ENCODE data around the gene ZNF415. TPM values are rescaled to one million over a fixed set of nuclear protein-coding genes. Genes with fewer than 3 reads are reported as not detected.

Gene ZNF415
- total and polyA plus RNA-seq, 7 donors = 3.9 to 9.2 (median 7.6) TPM

- H3K9me3 ChIP-seq = peaks cover 13% of the 10 kb centered on the region
- intact Hi-C loops (cut with DNase I) = no loop called here
- WGBS, 3 donors = 94 to 100% (median 94%) methylated on average over 3 of the region's 3 CpGs
- no peak overlapping the region for H3K4me3 ChIP-seq
- no peak for TF ChIP-seq CTCF (IDR thresholded peaks at IDR 0.05)
- peaks cover 4 to 57% of the 10 kb centered on the region in 2 donors for H3K36me3 ChIP-seq (ENCODE audit: insufficient read depth in 1 of 2, low read depth in 1 of 2)
- ATAC-seq = no peak
- H3K27me3 ChIP-seq (ENCODE audit: insufficient read depth in 3 of 3, low read length in 2 of 3) = no peaks in the 10 kb centered on the region
- peaks cover 2% of the 10 kb centered on the region for H3K4me1 ChIP-seq
- H3K27ac ChIP-seq = no peak overlapping the region
- DNase-seq = no peak
Measured at GRCh38 chr19:53082929-53083328, 49.8 kb downstream of the ZNF415 start.

- H3K4me3 ChIP-seq = no peak overlapping the region
- TF ChIP-seq CTCF (IDR thresholded peaks at IDR 0.05) = no peak
- WGBS, 3 donors = 62 to 67% (median 65%) methylated on average over 8 of the region's 8 CpGs
- peaks cover 2% of the 10 kb centered on the region for H3K4me1 ChIP-seq
- DNase-seq = no peak
- no peaks in the 10 kb centered on the region for H3K27me3 ChIP-seq (ENCODE audit: insufficient read depth in 3 of 3, low read length in 2 of 3)
- intact Hi-C loops (cut with DNase I) = no loop called here
- no peak overlapping the region for H3K27ac ChIP-seq
- no peak for ATAC-seq
- H3K36me3 ChIP-seq (ENCODE audit: insufficient read depth in 1 of 2, low read depth in 1 of 2) = peaks cover 4 to 37% of the 10 kb centered on the region in 2 donors
- H3K9me3 ChIP-seq = peaks cover 13% of the 10 kb centered on the region
Measured at GRCh38 chr19:53079313-53079924, 53.3 kb downstream of the ZNF415 start.

GRCh38 chr19:53078668-53079067 lies 54.0 kb downstream of the ZNF415 start:
- Histone ChIP-seq H3K4me3 (no peak overlapping the region), H3K27me3 (ENCODE audit: insufficient read depth in 3 of 3, low read length in 2 of 3) (no peaks in the 10 kb centered on the region), H3K9me3 (peaks cover 13% of the 10 kb centered on the region), H3K4me1 (peaks cover 2% of the 10 kb centered on the region), H3K27ac (no peak overlapping the region), H3K36me3 (ENCODE audit: insufficient read depth in 1 of 2, low read depth in 1 of 2) (peaks cover 4 to 37% of the 10 kb centered on the region in 2 donors)
- no peak for TF ChIP-seq CTCF (IDR thresholded peaks at IDR 0.05)
- ATAC-seq (peak in 1 of 4 donors; percentile 26), DNase-seq (no peak)
- intact Hi-C loops (cut with DNase I) = no loop called here
- whole genome bisulfite sequencing, 3 donors = 82 to 84% (median 83%) methylated on average over 1 of the region's 1 CpG

GRCh38 chr19:53076984-53077383 lies 55.7 kb downstream of the ZNF415 start:
- Histone ChIP-seq H3K27ac (no peak overlapping the region), H3K4me3 (no peak overlapping the region), H3K27me3 (ENCODE audit: insufficient read depth in 3 of 3, low read length in 2 of 3) (no peaks in the 10 kb centered on the region), H3K9me3 (peaks cover 13% of the 10 kb centered on the region), H3K36me3 (ENCODE audit: insufficient read depth in 1 of 2, low read depth in 1 of 2) (peaks cover 10 to 38% of the 10 kb centered on the region in 2 donors), H3K4me1 (peaks cover 2% of the 10 kb centered on the region)
- intact Hi-C loops (cut with DNase I) = no loop called here
- peak in 1 of 2 donors; percentile 33 for DNase-seq
- 37 to 40% (median 37%) methylated on average over 10 of the region's 10 CpGs for WGBS, 3 donors
- TF ChIP-seq CTCF (IDR thresholded peaks at IDR 0.05) = peak; percentile 52
- peak in 2 of 4 donors; percentile 45 to 55 for ATAC-seq

- H3K9me3 ChIP-seq = peaks cover 60% of the 10 kb centered on the region
- no peaks in the 10 kb centered on the region for H3K27me3 ChIP-seq (ENCODE audit: insufficient read depth in 3 of 3, low read length in 2 of 3)
- peaks cover 35 to 70% of the 10 kb centered on the region in 2 donors for H3K36me3 ChIP-seq (ENCODE audit: insufficient read depth in 1 of 2, low read depth in 1 of 2)
- no peak overlapping the region for H3K27ac ChIP-seq
- TF ChIP-seq CTCF (IDR thresholded peaks at IDR 0.05) = no peak
- intact Hi-C loops (cut with DNase I) = no loop called here
- DNase-seq (no peak), ATAC-seq (no peak)
- no peak overlapping the region for H3K4me3 ChIP-seq
- WGBS, 3 donors = 99 to 100% (median 99%) methylated on average over 5 of the region's 5 CpGs
- H3K4me1 ChIP-seq = no peaks in the 10 kb centered on the region
Measured at GRCh38 chr19:53068834-53069233, 63.9 kb downstream of the ZNF415 start.
